IMR-90 (cell line): Measurements from ENCODE around the gene ELFN1. TPM values are rescaled to one million over a fixed set of nuclear protein-coding genes. Genes with fewer than 3 reads are reported as not detected.

Source experiments
- FOS ChIP-seq: fragments of 150-350 bp; IDR thresholded peaks from 2 replicates; pipeline ENCODE4 v1.6.1; 2016; ENCODE audit warnings: low read depth, low read length
- MAFK ChIP-seq: IDR thresholded peaks from 2 replicates; pipeline ENCODE4 v1.6.1; 2012; ENCODE audit warnings: low read depth, low read length, improper control_type of control experiment
- polyA plus RNA-seq, 3 experiments: library from polyadenylated mRNA; depleted of rRNA; stranded (reverse); fragments of >200 nt; gene quantifications; 2 replicates each; pipeline ENCODE4 v1.2.3, GENCODE V29; 2012; ENCODE audit warnings: low replicate concordance in 1 of 3
- total RNA-seq: library from RNA; depleted of rRNA; stranded (reverse); fragments of >200 nt; gene quantifications from 2 replicates; pipeline ENCODE4 v1.2.3, GENCODE V29; 2012
- TF ChIP-seq, protein P1 (sequence below): fragments of 150-350 bp; IDR thresholded peaks from 2 replicates; pipeline ENCODE4 v1.6.1; 2017; ENCODE audit warnings: mild to moderate bottlenecking, antibody characterized with exemption, low read length, low read depth

Gene ELFN1
- total and polyA plus RNA-seq, 2 of the 4 experiments (the other 2 are of a cell fraction), result 1.6 to 5.2 TPM

- TF ChIP-seq, protein P1, sequence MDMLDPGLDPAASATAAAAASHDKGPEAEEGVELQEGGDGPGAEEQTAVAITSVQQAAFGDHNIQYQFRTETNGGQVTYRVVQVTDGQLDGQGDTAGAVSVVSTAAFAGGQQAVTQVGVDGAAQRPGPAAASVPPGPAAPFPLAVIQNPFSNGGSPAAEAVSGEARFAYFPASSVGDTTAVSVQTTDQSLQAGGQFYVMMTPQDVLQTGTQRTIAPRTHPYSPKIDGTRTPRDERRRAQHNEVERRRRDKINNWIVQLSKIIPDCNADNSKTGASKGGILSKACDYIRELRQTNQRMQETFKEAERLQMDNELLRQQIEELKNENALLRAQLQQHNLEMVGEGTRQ, result no peak
- TF ChIP-seq MAFK, result no peak
- TF ChIP-seq FOS, result no peak
These were observed 5.1 kb upstream of the ELFN1 start (continued) for GRCh38 chr7:1664711-1665548.
